ENCODE data around the gene ZNF787.

DNA sequence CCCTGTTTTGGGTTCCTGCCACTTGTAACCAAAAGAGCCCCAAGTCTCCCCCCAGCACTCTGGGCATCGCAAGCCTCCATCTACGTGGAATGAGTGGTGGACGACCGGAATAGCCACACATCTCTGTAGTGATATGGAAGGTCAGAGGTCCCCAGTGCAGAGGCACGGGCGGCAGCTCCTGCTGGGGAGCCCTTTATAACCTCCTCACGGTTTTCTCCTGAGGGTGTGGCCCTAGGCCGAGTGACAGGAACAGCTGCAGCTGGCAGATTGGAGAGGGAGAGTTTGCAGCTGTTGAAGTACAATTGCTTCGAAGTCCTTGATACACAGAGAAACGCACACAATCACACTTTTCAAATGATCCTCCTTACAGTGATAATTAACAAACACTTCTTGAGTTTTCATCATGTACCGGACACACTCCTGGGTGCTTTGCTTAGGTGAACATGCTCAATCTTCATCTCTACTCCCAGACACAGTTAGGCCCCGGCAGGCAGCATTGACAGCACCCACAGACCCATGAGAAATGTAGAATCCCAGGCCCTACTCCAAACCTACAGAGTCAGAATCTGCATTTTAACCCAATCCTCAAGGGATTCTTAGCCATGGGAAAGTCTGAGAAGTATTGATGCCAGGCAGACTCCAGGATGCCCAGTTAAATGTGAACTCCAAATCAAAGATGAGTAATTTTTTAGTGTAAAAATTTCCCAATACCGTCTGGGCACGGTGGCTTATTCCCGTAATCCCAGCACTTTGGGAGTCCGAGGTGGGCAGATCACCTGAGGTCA, 4.9 kb upstream of the ZNF787 start:
- TF ChIP-seq FOXM1 (IDR thresholded peaks at IDR 0.05; ENCODE audit: low read depth) (no peak), SMC3 (IDR thresholded peaks at IDR 0.05; ENCODE audit: low read depth, low read length) (no peak), RAD21 (IDR thresholded peaks at IDR 0.05; ENCODE audit: low read length) (no peak), TEAD4 (IDR thresholded peaks at IDR 0.05; ENCODE audit: borderline replicate concordance, insufficient read depth) (no peak)
- TF ChIP-seq, protein P1, sequence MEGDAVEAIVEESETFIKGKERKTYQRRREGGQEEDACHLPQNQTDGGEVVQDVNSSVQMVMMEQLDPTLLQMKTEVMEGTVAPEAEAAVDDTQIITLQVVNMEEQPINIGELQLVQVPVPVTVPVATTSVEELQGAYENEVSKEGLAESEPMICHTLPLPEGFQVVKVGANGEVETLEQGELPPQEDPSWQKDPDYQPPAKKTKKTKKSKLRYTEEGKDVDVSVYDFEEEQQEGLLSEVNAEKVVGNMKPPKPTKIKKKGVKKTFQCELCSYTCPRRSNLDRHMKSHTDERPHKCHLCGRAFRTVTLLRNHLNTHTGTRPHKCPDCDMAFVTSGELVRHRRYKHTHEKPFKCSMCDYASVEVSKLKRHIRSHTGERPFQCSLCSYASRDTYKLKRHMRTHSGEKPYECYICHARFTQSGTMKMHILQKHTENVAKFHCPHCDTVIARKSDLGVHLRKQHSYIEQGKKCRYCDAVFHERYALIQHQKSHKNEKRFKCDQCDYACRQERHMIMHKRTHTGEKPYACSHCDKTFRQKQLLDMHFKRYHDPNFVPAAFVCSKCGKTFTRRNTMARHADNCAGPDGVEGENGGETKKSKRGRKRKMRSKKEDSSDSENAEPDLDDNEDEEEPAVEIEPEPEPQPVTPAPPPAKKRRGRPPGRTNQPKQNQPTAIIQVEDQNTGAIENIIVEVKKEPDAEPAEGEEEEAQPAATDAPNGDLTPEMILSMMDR (IDR thresholded peaks at IDR 0.05): no peak
- TF ChIP-seq, protein P2, sequence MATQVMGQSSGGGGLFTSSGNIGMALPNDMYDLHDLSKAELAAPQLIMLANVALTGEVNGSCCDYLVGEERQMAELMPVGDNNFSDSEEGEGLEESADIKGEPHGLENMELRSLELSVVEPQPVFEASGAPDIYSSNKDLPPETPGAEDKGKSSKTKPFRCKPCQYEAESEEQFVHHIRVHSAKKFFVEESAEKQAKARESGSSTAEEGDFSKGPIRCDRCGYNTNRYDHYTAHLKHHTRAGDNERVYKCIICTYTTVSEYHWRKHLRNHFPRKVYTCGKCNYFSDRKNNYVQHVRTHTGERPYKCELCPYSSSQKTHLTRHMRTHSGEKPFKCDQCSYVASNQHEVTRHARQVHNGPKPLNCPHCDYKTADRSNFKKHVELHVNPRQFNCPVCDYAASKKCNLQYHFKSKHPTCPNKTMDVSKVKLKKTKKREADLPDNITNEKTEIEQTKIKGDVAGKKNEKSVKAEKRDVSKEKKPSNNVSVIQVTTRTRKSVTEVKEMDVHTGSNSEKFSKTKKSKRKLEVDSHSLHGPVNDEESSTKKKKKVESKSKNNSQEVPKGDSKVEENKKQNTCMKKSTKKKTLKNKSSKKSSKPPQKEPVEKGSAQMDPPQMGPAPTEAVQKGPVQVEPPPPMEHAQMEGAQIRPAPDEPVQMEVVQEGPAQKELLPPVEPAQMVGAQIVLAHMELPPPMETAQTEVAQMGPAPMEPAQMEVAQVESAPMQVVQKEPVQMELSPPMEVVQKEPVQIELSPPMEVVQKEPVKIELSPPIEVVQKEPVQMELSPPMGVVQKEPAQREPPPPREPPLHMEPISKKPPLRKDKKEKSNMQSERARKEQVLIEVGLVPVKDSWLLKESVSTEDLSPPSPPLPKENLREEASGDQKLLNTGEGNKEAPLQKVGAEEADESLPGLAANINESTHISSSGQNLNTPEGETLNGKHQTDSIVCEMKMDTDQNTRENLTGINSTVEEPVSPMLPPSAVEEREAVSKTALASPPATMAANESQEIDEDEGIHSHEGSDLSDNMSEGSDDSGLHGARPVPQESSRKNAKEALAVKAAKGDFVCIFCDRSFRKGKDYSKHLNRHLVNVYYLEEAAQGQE (IDR thresholded peaks at IDR 0.05; ENCODE audit: low read depth, low read length): no peak

All from SK-N-SH (cell line).